Activated CD4-positive, alpha-beta memory T cell treated with anti-CD3 and anti-CD28 coated beads for 36 hours (primary cell): ENCODE measurements around the gene C2CD4A. TPM values are rescaled to one million over a fixed set of nuclear protein-coding genes. Genes with fewer than 3 reads are reported as not detected.

ENCODE experiments used
- CTCF ChIA-PET: fragments of 350-600 bp; sonication (Branson Sonifier 250); formaldehyde crosslinking; loops from one replicate; lab custom pipeline; 2021; ENCODE audit warnings: antibody characterized with exemption, inconsistent platforms; lab: Charles Lee
- POLR2A ChIA-PET: fragments of 350-600 bp; sonication (Branson Sonifier 250); formaldehyde crosslinking; loops from one replicate; lab custom pipeline; 2021; ENCODE audit warnings: antibody characterized with exemption; lab: Charles Lee
- DNase-seq: peaks from one replicate; pipeline ENCODE4 v3.0.0-alpha.2; 2020
- H3K27ac Mint-ChIP-seq: one replicate; pipeline ENCODE4 v1.8.0; 2021; ENCODE audit warnings: mixed read lengths
- H3K27me3 Mint-ChIP-seq: one replicate; pipeline ENCODE4 v1.8.0; 2021; ENCODE audit warnings: mixed read lengths
- H3K36me3 Mint-ChIP-seq: one replicate; pipeline ENCODE4 v1.8.0; 2021; ENCODE audit warnings: mixed read lengths
- H3K4me1 Mint-ChIP-seq: one replicate; pipeline ENCODE4 v1.8.0; 2021; ENCODE audit warnings: low read depth, mixed read lengths
- H3K4me3 Mint-ChIP-seq: one replicate; pipeline ENCODE4 v1.8.0; 2021; ENCODE audit warnings: mild to moderate bottlenecking, mixed read lengths
- H3K9me3 Mint-ChIP-seq: one replicate; pipeline ENCODE4 v1.8.0; 2021; ENCODE audit warnings: mixed read lengths
- intact Hi-C: fragments of 100-400 bp; cut with micrococcal nuclease; formaldehyde crosslinking; loops from one replicate; pipeline ENCODE4 v1.15.1; 2023
- total RNA-seq, 2 experiments: library from RNA; stranded (reverse); gene quantifications; one replicate each; pipeline ENCODE4 v1.2.3, GENCODE V29; 2021

The C2CD4A gene
- total RNA-seq, 2 experiments from 2014 or later, result 2.3 to 2.6 TPM

DNA sequence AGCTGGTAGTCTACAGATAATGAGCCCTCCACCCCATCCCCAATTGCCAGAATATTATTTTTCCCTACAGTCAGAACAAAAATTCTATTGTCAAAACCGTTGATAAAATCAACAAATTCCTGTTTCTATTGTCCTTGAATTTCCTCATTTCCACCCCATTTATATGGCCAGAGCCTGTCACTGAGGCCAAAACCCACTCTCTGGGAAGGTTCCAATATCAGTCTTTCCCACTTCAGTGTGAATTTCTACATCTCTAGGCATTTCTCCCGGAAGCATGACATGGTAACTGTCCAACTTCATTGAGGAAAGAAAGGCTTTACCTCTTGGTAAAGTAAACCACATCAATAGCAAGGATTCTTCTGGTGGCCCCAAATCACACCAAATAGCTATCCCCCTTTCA is 41.6 kb downstream of the C2CD4A start:
- no peaks in the 10 kb centered on the region for H3K9me3 Mint-ChIP-seq
- DNase-seq, result no peak
- no peaks in the 10 kb centered on the region for H3K36me3 Mint-ChIP-seq
- H3K27me3 Mint-ChIP-seq, result no peaks in the 10 kb centered on the region
- no peak overlapping the region for H3K4me3 Mint-ChIP-seq
- POLR2A ChIA-PET, result no interaction called here
- H3K4me1 Mint-ChIP-seq, result peaks cover 15% of the 10 kb centered on the region
- H3K27ac Mint-ChIP-seq, result no peak overlapping the region
- intact Hi-C loops, result no loop called here
- CTCF ChIA-PET, result interaction anchor here (1.3 kb wide), 1 partner anchor 17 kb away, joined by 4 read pairs; no protein-coding TSS in a partner anchor

DNA sequence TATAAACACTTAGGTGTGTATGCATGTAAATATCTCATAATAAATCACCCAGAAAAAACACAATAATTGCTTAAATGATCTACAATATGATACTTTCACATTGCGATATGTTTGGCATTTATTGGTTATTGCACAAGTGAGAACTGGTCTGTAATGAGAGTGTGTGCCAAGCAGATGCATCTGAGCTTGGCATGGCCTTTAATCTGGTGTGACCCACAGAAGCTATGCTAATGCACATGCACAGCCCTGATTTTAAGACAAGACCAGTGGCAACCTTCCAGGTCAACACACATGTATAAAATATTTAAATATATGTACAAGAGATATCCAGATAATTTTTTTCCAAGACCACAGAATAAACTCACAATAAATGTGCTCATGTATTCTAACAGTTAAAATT is 42.7 kb downstream of the C2CD4A start:
- Mint-ChIP-seq H3K27me3 (no peaks in the 10 kb centered on the region), H3K27ac (no peak overlapping the region), H3K4me1 (peaks cover 15% of the 10 kb centered on the region), H3K9me3 (no peaks in the 10 kb centered on the region), H3K4me3 (no peak overlapping the region), H3K36me3 (no peaks in the 10 kb centered on the region)
- CTCF ChIA-PET, result no interaction called here
- POLR2A ChIA-PET, result interaction anchor here (1.6 kb wide), 1 partner anchor 10 kb away, joined by 4 read pairs; no protein-coding TSS in a partner anchor
- intact Hi-C loops, result no loop called here
- DNase-seq, result no peak

- Mint-ChIP-seq H3K4me1 (peaks cover 15% of the 10 kb centered on the region), H3K4me3 (no peak overlapping the region), H3K27ac (peak overlapping the region; percentile 65), H3K9me3 (no peaks in the 10 kb centered on the region), H3K36me3 (no peaks in the 10 kb centered on the region), H3K27me3 (no peaks in the 10 kb centered on the region)
- intact Hi-C loops, result loop anchor here (1.0 kb wide), 1 partner anchor 9 kb away; no protein-coding TSS in a partner anchor
- CTCF ChIA-PET, result interaction anchor here (0.8 kb wide), 1 partner anchor 50 kb away, joined by 3 read pairs; the partner anchor contains the start of gene VPS13C
- no peak for DNase-seq
- POLR2A ChIA-PET, result interaction anchor here (1.6 kb wide), 1 partner anchor 9 kb away, joined by 4 read pairs; no protein-coding TSS in a partner anchor
Measured at GRCh38 chr15:62109982-62110851, 43.4 kb downstream of the C2CD4A start.

- ChIA-PET CTCF (interaction anchor here (1.0 to 1.7 kb wide), 2 partner anchors 14 to 52 kb away, joined by 3 to 5 read pairs; partner anchors contain the start of gene VPS13C), POLR2A (interaction anchor here (0.6 kb wide), 1 partner anchor 432 kb away, joined by 3 read pairs; no protein-coding TSS in a partner anchor)
- intact Hi-C loops, result no loop called here
- H3K4me3 Mint-ChIP-seq, result no peak overlapping the region
- H3K4me1 Mint-ChIP-seq, result peaks cover 15% of the 10 kb centered on the region
- H3K27me3 Mint-ChIP-seq, result no peaks in the 10 kb centered on the region
- no peak for DNase-seq
- H3K36me3 Mint-ChIP-seq, result no peaks in the 10 kb centered on the region
- H3K9me3 Mint-ChIP-seq, result no peaks in the 10 kb centered on the region
- H3K27ac Mint-ChIP-seq, result no peak overlapping the region
Measured at GRCh38 chr15:62112081-62112480, 45.3 kb downstream of the C2CD4A start.

- Mint-ChIP-seq H3K27ac (no peak overlapping the region), H3K4me3 (no peak overlapping the region), H3K9me3 (no peaks in the 10 kb centered on the region), H3K27me3 (no peaks in the 10 kb centered on the region), H3K4me1 (peaks cover 15% of the 10 kb centered on the region), H3K36me3 (no peaks in the 10 kb centered on the region)
- CTCF ChIA-PET, result interaction anchor here (1.0 to 1.7 kb wide), 2 partner anchors 13 to 53 kb away, joined by 3 to 5 read pairs; partner anchors contain the start of gene VPS13C
- POLR2A ChIA-PET, result no interaction called here
- intact Hi-C loops, result no loop called here
- no peak for DNase-seq
Measured at GRCh38 chr15:62112616-62113593, 46.1 kb downstream of the C2CD4A start.

GRCh38 chr15:62115847-62116246 is 49.1 kb downstream of the C2CD4A start:
- no peaks in the 10 kb centered on the region for H3K36me3 Mint-ChIP-seq
- H3K4me3 Mint-ChIP-seq, result no peak overlapping the region
- no peaks in the 10 kb centered on the region for H3K27me3 Mint-ChIP-seq
- peaks cover 30% of the 10 kb centered on the region for H3K4me1 Mint-ChIP-seq
- ChIA-PET POLR2A (interaction anchor here (0.7 kb wide), 1 partner anchor 38 kb away, joined by 3 read pairs; no protein-coding TSS in a partner anchor), CTCF (no interaction called here)
- no peak overlapping the region for H3K27ac Mint-ChIP-seq
- no peaks in the 10 kb centered on the region for H3K9me3 Mint-ChIP-seq
- DNase-seq, result no peak
- intact Hi-C loops, result no loop called here

- ChIA-PET CTCF (interaction anchor here (1.4 to 1.6 kb wide), 2 partner anchors 47 to 135 kb away, joined by 3 to 5 read pairs; no protein-coding TSS in a partner anchor), POLR2A (interaction anchor here (0.6 to 1.9 kb wide), 3 partner anchors 8 to 58 kb away, joined by 3 to 5 read pairs (median 4); partner anchors contain the start of gene VPS13C)
- DNase-seq, result no peak
- Mint-ChIP-seq H3K9me3 (no peaks in the 10 kb centered on the region), H3K27me3 (no peaks in the 10 kb centered on the region), H3K4me1 (peaks cover 45% of the 10 kb centered on the region), H3K27ac (peak overlapping the region; percentile 89), H3K36me3 (no peaks in the 10 kb centered on the region), H3K4me3 (peak overlapping the region; percentile 17)
- intact Hi-C loops, result loop anchor here (1.0 kb wide), 3 partner anchors 8 to 57 kb away; no protein-coding TSS in a partner anchor
Measured at GRCh38 chr15:62118520-62119226, 51.9 kb downstream of the C2CD4A start.

DNA sequence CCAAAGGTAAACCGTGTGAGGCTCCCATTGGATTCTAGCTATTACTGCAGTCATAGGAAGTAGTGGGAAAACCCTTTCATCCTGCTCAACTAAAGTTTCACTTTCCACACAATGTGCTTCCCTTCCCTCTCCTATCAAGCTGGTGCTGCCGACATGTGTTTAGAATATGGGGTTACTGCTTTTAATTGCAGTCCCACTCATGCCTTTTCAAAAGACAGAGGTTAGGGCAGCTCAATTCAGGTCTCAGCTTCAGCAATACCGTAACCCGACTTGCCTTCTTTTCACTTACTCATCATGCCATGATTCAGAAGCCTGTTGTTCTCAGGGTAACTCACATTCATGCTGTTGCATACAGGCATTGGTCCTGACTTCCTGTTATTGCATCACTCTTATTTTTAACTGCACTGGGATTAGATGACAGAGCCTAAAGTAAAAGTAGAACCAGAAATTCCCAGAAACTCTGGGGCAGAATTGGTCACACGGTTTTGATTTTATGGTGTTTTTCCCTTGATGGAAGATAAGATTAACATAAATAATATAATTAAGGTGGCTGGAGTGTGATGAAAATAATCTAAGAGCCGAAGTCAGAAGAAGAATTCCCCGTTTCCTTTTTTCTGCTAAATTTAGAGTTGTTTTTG is 52.6 kb downstream of the C2CD4A start:
- peak overlapping the region; percentile 89 for H3K27ac Mint-ChIP-seq
- CTCF ChIA-PET, result interaction anchor here (1.4 kb wide), 1 partner anchor 134 kb away, joined by 3 read pairs; no protein-coding TSS in a partner anchor
- intact Hi-C loops, result loop anchor here (1.0 kb wide), 3 partner anchors 9 to 58 kb away; no protein-coding TSS in a partner anchor

GRCh38 chr15:62119874-62120273 is 53.1 kb downstream of the C2CD4A start:
- Mint-ChIP-seq H3K36me3 (no peaks in the 10 kb centered on the region), H3K4me3 (peak overlapping the region; percentile 24), H3K4me1 (peaks cover 57% of the 10 kb centered on the region), H3K27ac (peak overlapping the region; percentile 89), H3K27me3 (no peaks in the 10 kb centered on the region), H3K9me3 (no peaks in the 10 kb centered on the region)
- no peak for DNase-seq
- ChIA-PET CTCF (no interaction called here), POLR2A (interaction anchor here (1.6 to 1.9 kb wide), 2 partner anchors 10 to 60 kb away, joined by 4 to 5 read pairs; partner anchors contain the start of gene VPS13C)
- intact Hi-C loops, result loop anchor here (1.0 kb wide), 3 partner anchors 10 to 59 kb away; no protein-coding TSS in a partner anchor

More for the DNA sequence above, 52.6 kb downstream of the C2CD4A start:
- no peaks in the 10 kb centered on the region for H3K36me3 Mint-ChIP-seq
- POLR2A ChIA-PET, result interaction anchor here (0.6 to 1.9 kb wide), 3 partner anchors 9 to 59 kb away, joined by 3 to 5 read pairs (median 4); partner anchors contain the start of gene VPS13C
- no peaks in the 10 kb centered on the region for H3K27me3 Mint-ChIP-seq
- DNase-seq, result peak; percentile 43
- H3K9me3 Mint-ChIP-seq, result no peaks in the 10 kb centered on the region
- H3K4me1 Mint-ChIP-seq, result peaks cover 52% of the 10 kb centered on the region
- peak overlapping the region; percentile 24 for H3K4me3 Mint-ChIP-seq
